BE2C (cell line): ENCODE data around the gene TIMM17A.

Experiments used
- DNase-seq: peaks from one replicate; pipeline ENCODE4 v3.0.0-alpha.2; 2020
- H3K27me3 ChIP-seq: fragments of 250-450 bp; sonication (Bioruptor Pico); 2 replicates; pipeline ENCODE4 v1.5.1; 2020; ENCODE audit warnings: mild to moderate bottlenecking
- H3K36me3 ChIP-seq: fragments of 250-450 bp; sonication (Bioruptor Pico); 2 replicates; pipeline ENCODE4 v1.5.1; 2020; ENCODE audit warnings: mild to moderate bottlenecking
- H3K4me1 ChIP-seq: fragments of 250-450 bp; sonication (Bioruptor Pico); 2 replicates; pipeline ENCODE4 v1.5.1; 2020
- H3K4me3 ChIP-seq: 2 replicates; pipeline ENCODE4 v1.5.1; 2011; ENCODE audit warnings: low read depth, low read length
- H3K9me3 ChIP-seq: fragments of 250-450 bp; sonication (Bioruptor Pico); 2 replicates; pipeline ENCODE4 v1.5.1; 2020
- TF ChIP-seq, protein P1 (sequence below): IDR thresholded peaks from 2 replicates; pipeline ENCODE4 v1.5.1; 2012; ENCODE audit warnings: mild to moderate bottlenecking, low read depth, low read length

Gene TIMM17A

DNA sequence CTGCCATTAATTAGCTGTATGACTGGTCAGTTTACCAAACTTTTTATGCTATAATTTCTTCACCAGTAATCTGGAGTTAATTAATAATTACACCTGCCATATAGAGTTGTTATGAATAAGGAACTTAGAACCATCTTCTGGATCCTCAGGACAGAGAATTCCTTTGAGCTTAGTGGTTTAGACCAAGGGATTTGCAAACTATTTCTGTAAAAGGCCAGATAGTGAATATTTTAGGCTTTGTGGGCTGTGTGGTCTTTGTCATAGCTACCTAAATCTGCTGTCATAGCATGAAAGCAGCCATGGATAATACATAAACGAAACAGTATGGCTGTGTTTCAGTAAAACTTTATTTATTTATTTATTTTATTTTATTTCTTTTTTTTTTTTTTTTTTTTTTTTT is 9.0 kb downstream of the TIMM17A start:
- Histone ChIP-seq H3K4me1 (no peaks in the 10 kb centered on the region), H3K27me3 (no peaks in the 10 kb centered on the region), H3K36me3 (peaks cover 84% of the 10 kb centered on the region), H3K9me3 (no peaks in the 10 kb centered on the region), H3K4me3 (no peak overlapping the region)
- DNase-seq: no peak
- TF ChIP-seq, protein P1, sequence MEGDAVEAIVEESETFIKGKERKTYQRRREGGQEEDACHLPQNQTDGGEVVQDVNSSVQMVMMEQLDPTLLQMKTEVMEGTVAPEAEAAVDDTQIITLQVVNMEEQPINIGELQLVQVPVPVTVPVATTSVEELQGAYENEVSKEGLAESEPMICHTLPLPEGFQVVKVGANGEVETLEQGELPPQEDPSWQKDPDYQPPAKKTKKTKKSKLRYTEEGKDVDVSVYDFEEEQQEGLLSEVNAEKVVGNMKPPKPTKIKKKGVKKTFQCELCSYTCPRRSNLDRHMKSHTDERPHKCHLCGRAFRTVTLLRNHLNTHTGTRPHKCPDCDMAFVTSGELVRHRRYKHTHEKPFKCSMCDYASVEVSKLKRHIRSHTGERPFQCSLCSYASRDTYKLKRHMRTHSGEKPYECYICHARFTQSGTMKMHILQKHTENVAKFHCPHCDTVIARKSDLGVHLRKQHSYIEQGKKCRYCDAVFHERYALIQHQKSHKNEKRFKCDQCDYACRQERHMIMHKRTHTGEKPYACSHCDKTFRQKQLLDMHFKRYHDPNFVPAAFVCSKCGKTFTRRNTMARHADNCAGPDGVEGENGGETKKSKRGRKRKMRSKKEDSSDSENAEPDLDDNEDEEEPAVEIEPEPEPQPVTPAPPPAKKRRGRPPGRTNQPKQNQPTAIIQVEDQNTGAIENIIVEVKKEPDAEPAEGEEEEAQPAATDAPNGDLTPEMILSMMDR: no peak

DNA sequence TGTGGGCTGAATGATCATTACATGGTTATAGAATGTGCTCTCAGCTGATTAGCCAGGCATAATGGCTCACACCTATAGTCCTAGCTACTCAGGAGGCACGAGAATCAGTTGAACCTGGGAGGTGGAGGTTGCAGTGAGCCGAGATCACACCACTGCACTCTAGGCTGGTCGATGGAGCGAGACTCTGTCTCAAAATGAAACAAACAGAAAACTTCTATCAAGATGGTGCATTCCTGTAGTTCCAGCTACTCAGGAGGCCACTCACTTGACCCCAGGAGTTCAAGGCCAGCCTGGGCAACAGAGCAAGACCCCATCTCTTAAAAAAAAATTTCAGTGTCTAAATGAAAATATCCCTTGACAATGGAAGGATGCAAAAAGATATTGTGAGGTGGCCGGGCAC is 10.9 kb downstream of the TIMM17A start:
- TF ChIP-seq, protein P1: no peak
- no peaks in the 10 kb centered on the region for H3K4me1 ChIP-seq
- no peaks in the 10 kb centered on the region for H3K9me3 ChIP-seq
- peaks cover 87% of the 10 kb centered on the region for H3K36me3 ChIP-seq
- no peak for DNase-seq
- H3K4me3 ChIP-seq: no peak overlapping the region
- H3K27me3 ChIP-seq: no peaks in the 10 kb centered on the region

DNA sequence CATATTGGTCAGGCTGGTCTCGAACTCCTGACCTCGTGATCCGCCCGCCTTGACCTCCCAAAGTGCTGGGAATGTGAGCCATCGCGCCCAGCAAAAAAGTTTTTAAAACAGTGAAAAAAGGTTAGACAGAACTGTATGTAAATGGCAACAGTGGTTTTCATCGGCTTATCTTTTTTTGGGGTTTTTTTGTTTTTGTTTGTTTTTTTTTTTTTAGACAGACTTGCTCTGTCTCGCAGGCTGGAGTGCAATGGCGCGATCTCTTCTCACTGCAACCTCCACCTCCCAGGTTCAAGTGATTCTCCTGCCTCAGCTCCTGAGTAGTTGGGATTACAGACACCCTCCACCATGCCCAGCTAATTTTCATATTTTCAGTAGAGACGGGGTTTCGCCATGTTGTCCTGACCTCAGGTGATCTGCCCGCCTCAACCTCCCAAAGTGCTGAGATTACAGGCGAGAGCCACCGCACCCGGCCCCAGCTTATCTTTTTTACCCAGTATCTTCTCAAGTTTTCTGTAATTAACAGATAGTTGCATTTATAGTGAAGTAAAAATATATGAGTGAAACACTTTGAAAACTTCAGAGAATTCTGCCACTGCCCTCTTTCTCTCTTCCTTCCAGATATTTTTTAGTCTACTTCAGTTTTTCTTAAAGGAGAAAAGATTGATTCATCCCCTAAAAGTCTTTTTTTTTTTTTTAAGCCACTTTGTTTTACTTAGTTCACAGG is 13.1 kb downstream of the TIMM17A start:
- no peak for DNase-seq
- peaks cover 65% of the 10 kb centered on the region for H3K36me3 ChIP-seq
- H3K9me3 ChIP-seq: no peaks in the 10 kb centered on the region
- TF ChIP-seq, protein P1: no peak
- H3K27me3 ChIP-seq: no peaks in the 10 kb centered on the region
- no peak overlapping the region for H3K4me3 ChIP-seq
- H3K4me1 ChIP-seq: no peaks in the 10 kb centered on the region

GRCh38 chr1:201970334-201971159 is 15.2 kb downstream of the TIMM17A start:
- Histone ChIP-seq H3K36me3 (peaks cover 45% of the 10 kb centered on the region), H3K4me1 (no peaks in the 10 kb centered on the region), H3K27me3 (no peaks in the 10 kb centered on the region), H3K9me3 (no peaks in the 10 kb centered on the region), H3K4me3 (no peak overlapping the region)
- DNase-seq: no peak
- TF ChIP-seq, protein P1: no peak

DNA sequence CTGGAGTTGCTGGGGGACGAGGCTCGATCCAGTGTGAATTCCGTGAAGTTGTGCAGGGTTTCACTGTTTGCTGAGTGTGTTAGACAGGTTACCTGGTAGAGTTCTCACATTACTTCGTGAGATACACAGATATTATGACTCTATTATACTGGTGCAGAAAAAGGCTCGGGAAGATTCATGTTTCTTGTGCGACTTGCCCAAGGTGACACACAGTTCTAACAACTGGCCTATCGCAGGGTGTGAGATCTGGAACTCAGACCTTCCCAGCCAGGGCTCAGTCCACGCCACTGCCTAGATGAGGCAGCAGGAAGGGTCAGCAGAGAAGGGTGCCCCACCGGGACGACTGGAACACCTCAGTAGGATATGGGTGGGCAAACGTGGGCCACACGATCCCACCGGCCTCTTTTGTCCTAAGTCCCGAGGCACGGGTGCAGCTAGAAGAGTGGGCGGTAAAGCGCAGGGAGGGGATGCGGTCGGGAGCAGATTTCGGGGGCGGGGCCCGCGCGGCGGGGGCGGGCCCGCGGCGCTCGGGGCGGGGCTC is 26.8 kb downstream of the TIMM17A start:
- TF ChIP-seq, protein P1: no peak
- peak; percentile 81 for DNase-seq
- H3K9me3 ChIP-seq: no peaks in the 10 kb centered on the region
- H3K36me3 ChIP-seq: no peaks in the 10 kb centered on the region
- H3K4me1 ChIP-seq: no peaks in the 10 kb centered on the region
- peak overlapping the region; percentile 68 for H3K4me3 ChIP-seq
- H3K27me3 ChIP-seq: no peaks in the 10 kb centered on the region
